ENCODE measurements around the gene SEC14L1.

The SEC14L1 gene

DNA sequence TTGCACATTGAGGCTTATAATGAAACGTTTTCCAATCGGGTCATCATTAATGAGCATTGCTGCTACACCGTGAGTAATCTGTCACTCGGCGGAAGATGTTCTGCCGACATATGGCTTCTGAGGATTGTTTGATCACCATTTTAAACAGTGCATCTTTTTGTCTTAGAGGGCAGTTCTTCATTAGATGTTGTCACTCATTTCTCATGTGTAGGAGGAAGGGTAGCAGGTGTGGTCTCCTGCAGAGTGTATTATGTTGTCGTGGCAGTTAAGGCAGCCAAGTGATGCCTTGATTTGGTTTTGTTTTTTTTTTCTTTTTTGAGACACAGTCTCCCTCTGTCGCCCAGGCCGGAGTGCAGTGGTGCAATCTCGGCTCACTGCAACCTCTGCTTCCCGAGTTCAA, 50.5 kb downstream of the SEC14L1 start:
- Histone ChIP-seq H3K36me3 (ENCODE audit: insufficient read depth, low read length) (peaks cover 6% of the 10 kb centered on the region; the same call in 1 of the 2 replicates), H3K4me1 (ENCODE audit: insufficient read depth, low read length) (0 out of 2 replicates have a peak, but pooled peaks cover 1% of the 10 kb centered on the region), H3K9me3 (ENCODE audit: control insufficient read depth, insufficient read depth, low read length) (no peaks in the 10 kb centered on the region), H3K9ac (ENCODE audit: low read depth, low read length) (no peak overlapping the region)

- Histone ChIP-seq H3K9ac (ENCODE audit: low read depth, low read length) (no peak overlapping the region), H3K9me3 (ENCODE audit: control insufficient read depth, insufficient read depth, low read length) (no peaks in the 10 kb centered on the region), H3K36me3 (ENCODE audit: insufficient read depth, low read length) (peaks cover 14% of the 10 kb centered on the region; the same call in 1 of the 2 replicates), H3K4me1 (ENCODE audit: insufficient read depth, low read length) (no peaks in the 10 kb centered on the region)
Observed at GRCh38 chr17:77193653-77194052, 52.9 kb downstream of the SEC14L1 start.

DNA sequence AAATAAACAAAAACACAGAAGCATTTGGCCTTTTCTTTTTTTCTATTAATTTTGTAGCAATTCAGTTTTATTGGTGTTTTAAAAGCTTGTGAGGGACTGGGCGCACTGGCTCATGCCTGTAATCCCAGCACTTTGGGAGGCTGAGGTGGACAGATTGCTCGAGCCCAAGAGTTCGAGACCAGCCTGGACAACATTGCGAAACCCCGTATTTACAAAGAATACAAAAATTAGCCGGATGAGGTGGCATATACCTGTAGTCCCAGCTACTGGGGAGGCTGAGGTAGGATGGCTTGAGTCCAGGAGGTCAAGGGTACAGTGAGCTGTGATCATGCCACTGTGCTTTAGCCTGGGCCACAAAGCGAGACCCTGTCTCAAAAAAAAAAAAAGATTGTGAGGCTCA, 53.4 kb downstream of the SEC14L1 start:
- no peaks in the 10 kb centered on the region for H3K9me3 ChIP-seq (ENCODE audit: control insufficient read depth, insufficient read depth, low read length)
- peaks cover 14% of the 10 kb centered on the region; the same call in 1 of the 2 replicates for H3K36me3 ChIP-seq (ENCODE audit: insufficient read depth, low read length)
- H3K4me1 ChIP-seq (ENCODE audit: insufficient read depth, low read length), result no peaks in the 10 kb centered on the region
- H3K9ac ChIP-seq (ENCODE audit: low read depth, low read length), result no peak overlapping the region

DNA sequence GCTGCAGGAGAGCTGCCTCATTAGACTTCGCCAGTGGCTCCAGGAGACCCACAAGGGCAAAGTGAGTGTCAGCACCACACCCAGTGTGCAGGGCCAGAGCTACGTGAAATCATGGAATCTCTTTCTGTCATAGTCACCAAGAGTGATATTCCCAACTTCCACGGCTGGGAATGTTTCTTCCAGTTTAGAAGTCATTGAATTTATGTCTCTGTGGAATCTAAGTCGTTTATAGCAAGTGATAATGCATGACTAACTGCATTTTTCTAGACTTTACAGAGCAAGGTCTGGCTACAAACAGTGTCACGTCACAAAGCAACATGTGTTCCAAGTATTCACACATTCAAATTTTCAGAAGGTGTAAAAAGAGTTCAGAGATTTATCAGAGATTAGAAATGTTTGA, 55.5 kb downstream of the SEC14L1 start:
- peaks cover 22% of the 10 kb centered on the region for H3K36me3 ChIP-seq (ENCODE audit: insufficient read depth, low read length)

GRCh38 chr17:77197115-77197514, 56.3 kb downstream of the SEC14L1 start:
- Histone ChIP-seq H3K36me3 (ENCODE audit: insufficient read depth, low read length) (peaks cover 28% of the 10 kb centered on the region), H3K4me1 (ENCODE audit: insufficient read depth, low read length) (no peaks in the 10 kb centered on the region), H3K9ac (ENCODE audit: low read depth, low read length) (no peak overlapping the region), H3K9me3 (ENCODE audit: control insufficient read depth, insufficient read depth, low read length) (no peaks in the 10 kb centered on the region)

More for the DNA sequence above, 55.5 kb downstream of the SEC14L1 start:
- Histone ChIP-seq H3K9ac (ENCODE audit: low read depth, low read length) (no peak overlapping the region), H3K9me3 (ENCODE audit: control insufficient read depth, insufficient read depth, low read length) (no peaks in the 10 kb centered on the region), H3K4me1 (ENCODE audit: insufficient read depth, low read length) (no peaks in the 10 kb centered on the region)

DNA sequence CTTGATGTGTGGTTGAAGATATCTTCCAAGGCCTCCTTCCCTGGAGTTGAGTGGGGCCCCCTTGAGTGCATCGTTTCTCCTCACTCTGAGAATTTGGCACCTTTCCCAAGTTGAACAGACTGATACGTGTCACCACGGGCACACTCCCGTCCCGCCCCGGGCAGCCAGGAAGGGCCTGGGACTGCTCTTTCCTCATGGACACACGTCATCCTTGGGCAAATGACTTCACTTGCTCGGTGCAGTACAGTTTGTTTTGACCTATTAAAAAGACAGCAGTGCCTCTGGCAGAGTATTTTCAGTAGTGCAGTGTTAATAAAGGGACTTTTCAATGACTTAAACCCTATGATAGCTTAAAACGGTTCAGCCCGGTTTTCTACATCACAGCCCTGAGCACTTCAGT, 59.9 kb downstream of the SEC14L1 start:
- peaks cover 37% of the 10 kb centered on the region; the same call in 1 of the 2 replicates for H3K36me3 ChIP-seq (ENCODE audit: insufficient read depth, low read length)
- no peaks in the 10 kb centered on the region for H3K4me1 ChIP-seq (ENCODE audit: insufficient read depth, low read length)
- no peak overlapping the region for H3K9ac ChIP-seq (ENCODE audit: low read depth, low read length)
- H3K9me3 ChIP-seq (ENCODE audit: control insufficient read depth, insufficient read depth, low read length), result no peaks in the 10 kb centered on the region

DNA sequence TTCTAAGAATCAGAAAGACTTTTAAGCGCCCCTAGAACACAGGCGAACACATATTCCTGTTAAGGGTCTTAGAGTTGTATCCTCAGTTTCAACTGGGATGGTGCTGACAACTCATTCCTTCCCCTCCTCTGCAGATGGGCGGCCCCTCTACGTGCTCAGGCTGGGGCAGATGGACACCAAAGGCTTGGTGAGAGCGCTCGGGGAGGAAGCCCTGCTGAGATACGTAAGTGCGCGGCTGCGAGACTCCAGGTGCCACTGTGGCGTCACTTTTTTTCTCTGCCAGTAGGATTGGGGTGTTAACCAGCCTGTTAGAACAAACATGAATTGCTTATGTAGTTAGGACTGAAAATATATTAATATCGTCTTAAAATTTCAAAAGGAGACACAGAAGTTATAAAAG, 62.7 kb downstream of the SEC14L1 start:
- Histone ChIP-seq H3K4me1 (ENCODE audit: insufficient read depth, low read length) (no peaks in the 10 kb centered on the region), H3K36me3 (ENCODE audit: insufficient read depth, low read length) (peaks cover 42% of the 10 kb centered on the region), H3K9me3 (ENCODE audit: control insufficient read depth, insufficient read depth, low read length) (no peaks in the 10 kb centered on the region), H3K9ac (ENCODE audit: low read depth, low read length) (no peak overlapping the region)

DNA sequence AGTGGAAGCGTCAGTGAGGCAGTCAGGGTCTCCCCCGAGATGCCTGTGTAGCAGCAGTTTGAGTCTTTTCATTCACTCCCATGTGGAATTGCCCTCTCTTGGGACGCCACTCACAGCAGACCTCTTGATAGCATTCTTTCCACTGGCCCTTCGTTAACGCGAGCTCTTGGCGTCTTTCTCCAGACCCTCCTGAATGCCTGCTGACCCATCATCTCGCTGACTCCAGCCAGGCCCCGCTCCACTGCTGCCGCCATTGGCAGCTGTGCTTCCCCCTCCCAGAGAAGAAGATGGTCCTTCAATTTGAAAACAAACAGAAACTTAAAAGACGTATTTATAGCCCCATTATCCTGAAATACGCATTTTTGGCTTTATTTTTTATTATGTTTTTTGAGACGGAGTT, 63.1 kb downstream of the SEC14L1 start:
- H3K9ac ChIP-seq (ENCODE audit: low read depth, low read length), result no peak overlapping the region
- no peaks in the 10 kb centered on the region for H3K4me1 ChIP-seq (ENCODE audit: insufficient read depth, low read length)
- H3K36me3 ChIP-seq (ENCODE audit: insufficient read depth, low read length), result peaks cover 42% of the 10 kb centered on the region
- H3K9me3 ChIP-seq (ENCODE audit: control insufficient read depth, insufficient read depth, low read length), result no peaks in the 10 kb centered on the region

DNA sequence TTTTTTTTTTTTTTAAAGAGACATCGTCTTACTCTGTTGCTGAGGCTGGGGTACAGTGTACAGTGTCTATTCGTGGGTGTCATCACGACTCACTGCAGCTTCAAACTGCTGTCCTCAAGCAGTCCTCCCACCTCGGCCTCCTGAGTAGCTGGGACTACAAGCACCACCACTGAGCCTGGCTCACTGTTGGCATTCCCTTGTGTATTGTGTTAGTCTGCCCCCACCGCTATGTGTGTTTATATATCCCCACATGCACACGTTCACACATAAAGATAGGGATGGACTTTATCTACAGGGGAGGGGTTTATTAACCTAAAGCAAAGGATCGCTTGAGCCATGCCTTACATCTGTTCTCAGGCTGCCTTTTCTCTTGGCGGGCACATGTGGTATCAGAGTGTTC, 63.8 kb downstream of the SEC14L1 start:
- peaks cover 48% of the 10 kb centered on the region for H3K36me3 ChIP-seq (ENCODE audit: insufficient read depth, low read length)
- H3K4me1 ChIP-seq (ENCODE audit: insufficient read depth, low read length), result no peaks in the 10 kb centered on the region
- no peaks in the 10 kb centered on the region for H3K9me3 ChIP-seq (ENCODE audit: control insufficient read depth, insufficient read depth, low read length)
- no peak overlapping the region for H3K9ac ChIP-seq (ENCODE audit: low read depth, low read length)

GRCh38 chr17:77205396-77206125, 64.8 kb downstream of the SEC14L1 start:
- Histone ChIP-seq H3K4me1 (ENCODE audit: insufficient read depth, low read length) (no peaks in the 10 kb centered on the region), H3K36me3 (ENCODE audit: insufficient read depth, low read length) (peaks cover 49% of the 10 kb centered on the region)

GRCh38 chr17:77206158-77206956, 65.6 kb downstream of the SEC14L1 start:
- Histone ChIP-seq H3K4me1 (ENCODE audit: insufficient read depth, low read length) (no peaks in the 10 kb centered on the region), H3K9ac (ENCODE audit: low read depth, low read length) (no peak overlapping the region), H3K9me3 (ENCODE audit: control insufficient read depth, insufficient read depth, low read length) (no peaks in the 10 kb centered on the region), H3K36me3 (ENCODE audit: insufficient read depth, low read length) (peaks cover 41% of the 10 kb centered on the region)

More at GRCh38 chr17:77205396-77206125, 64.8 kb downstream of the SEC14L1 start:
- Histone ChIP-seq H3K9ac (ENCODE audit: low read depth, low read length) (no peak overlapping the region), H3K9me3 (ENCODE audit: control insufficient read depth, insufficient read depth, low read length) (no peaks in the 10 kb centered on the region)

- Histone ChIP-seq H3K9me3 (ENCODE audit: control insufficient read depth, insufficient read depth, low read length) (no peaks in the 10 kb centered on the region), H3K9ac (ENCODE audit: low read depth, low read length) (no peak overlapping the region), H3K4me1 (ENCODE audit: insufficient read depth, low read length) (no peaks in the 10 kb centered on the region), H3K36me3 (ENCODE audit: insufficient read depth, low read length) (peaks cover 35% of the 10 kb centered on the region)
Observed at GRCh38 chr17:77207689-77208216, 67.0 kb downstream of the SEC14L1 start.

DNA sequence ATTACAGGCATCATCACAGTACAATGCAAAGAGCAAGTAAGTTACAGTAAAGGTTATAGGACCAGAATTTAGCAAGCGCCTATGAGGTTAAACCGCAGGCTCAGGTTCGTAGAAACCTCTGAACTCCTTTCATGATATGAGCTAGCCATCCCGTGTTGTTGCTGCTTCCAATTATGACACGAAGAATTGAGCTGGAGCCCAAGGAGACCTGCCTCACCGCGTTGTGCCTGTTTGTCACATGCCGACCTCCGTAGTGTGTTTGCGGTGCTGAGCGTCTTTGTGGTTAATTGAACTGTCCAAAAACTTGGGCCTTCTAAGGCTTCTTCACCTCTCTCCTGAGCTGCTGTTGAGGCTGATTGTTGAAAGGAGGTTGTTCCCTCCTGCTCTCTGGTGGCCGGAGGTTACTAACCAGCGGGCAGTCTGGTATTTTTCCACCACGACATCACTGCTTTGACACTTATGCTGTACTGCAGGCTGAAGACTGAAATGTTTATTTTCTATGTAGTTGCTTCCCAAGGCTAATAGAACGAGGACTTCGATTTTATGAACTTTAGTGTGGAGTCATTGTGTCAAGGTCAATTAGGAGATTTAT, 67.5 kb downstream of the SEC14L1 start:
- Histone ChIP-seq H3K9ac (ENCODE audit: low read depth, low read length) (no peak overlapping the region), H3K4me1 (ENCODE audit: insufficient read depth, low read length) (no peaks in the 10 kb centered on the region), H3K9me3 (ENCODE audit: control insufficient read depth, insufficient read depth, low read length) (no peaks in the 10 kb centered on the region), H3K36me3 (ENCODE audit: insufficient read depth, low read length) (peaks cover 35% of the 10 kb centered on the region)

DNA sequence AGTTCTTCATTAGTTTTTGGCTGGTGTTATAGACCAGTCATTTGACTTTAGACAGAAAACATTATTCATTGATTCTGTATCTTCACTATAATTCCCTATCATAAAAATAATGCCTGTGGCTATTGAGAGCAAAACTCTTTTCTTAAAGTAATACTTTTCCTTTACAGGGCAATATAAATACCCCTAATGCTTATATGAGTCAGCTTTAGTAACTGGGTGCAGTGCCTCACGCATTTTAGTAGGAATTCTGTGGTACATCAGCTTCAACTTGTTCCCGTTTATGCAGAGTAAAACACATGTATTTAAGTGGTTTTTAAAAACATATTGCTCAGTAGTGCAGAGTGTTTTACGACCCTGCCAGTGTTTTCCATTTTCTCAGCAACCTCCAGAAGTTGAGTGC, 68.1 kb downstream of the SEC14L1 start:
- H3K36me3 ChIP-seq (ENCODE audit: insufficient read depth, low read length), result peaks cover 31% of the 10 kb centered on the region
- H3K9me3 ChIP-seq (ENCODE audit: control insufficient read depth, insufficient read depth, low read length), result no peaks in the 10 kb centered on the region
- no peaks in the 10 kb centered on the region for H3K4me1 ChIP-seq (ENCODE audit: insufficient read depth, low read length)
- H3K9ac ChIP-seq (ENCODE audit: low read depth, low read length), result no peak overlapping the region

All from ES-I3 (cell line).